NCI-H146 (cell line): ENCODE measurements around the gene ANO5.
A peak's percentile ranks its signal among the peaks of the same experiment; 100 is the strongest.

ENCODE experiments used
- DNase-seq: peaks from one replicate; lab custom pipeline; 2025; lab: John Stamatoyannopoulos, UW

The ANO5 gene, protein sequence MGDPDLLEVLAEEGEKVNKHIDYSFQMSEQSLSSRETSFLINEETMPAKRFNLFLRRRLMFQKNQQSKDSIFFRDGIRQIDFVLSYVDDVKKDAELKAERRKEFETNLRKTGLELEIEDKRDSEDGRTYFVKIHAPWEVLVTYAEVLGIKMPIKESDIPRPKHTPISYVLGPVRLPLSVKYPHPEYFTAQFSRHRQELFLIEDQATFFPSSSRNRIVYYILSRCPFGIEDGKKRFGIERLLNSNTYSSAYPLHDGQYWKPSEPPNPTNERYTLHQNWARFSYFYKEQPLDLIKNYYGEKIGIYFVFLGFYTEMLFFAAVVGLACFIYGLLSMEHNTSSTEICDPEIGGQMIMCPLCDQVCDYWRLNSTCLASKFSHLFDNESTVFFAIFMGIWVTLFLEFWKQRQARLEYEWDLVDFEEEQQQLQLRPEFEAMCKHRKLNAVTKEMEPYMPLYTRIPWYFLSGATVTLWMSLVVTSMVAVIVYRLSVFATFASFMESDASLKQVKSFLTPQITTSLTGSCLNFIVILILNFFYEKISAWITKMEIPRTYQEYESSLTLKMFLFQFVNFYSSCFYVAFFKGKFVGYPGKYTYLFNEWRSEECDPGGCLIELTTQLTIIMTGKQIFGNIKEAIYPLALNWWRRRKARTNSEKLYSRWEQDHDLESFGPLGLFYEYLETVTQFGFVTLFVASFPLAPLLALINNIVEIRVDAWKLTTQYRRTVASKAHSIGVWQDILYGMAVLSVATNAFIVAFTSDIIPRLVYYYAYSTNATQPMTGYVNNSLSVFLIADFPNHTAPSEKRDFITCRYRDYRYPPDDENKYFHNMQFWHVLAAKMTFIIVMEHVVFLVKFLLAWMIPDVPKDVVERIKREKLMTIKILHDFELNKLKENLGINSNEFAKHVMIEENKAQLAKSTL

DNA sequence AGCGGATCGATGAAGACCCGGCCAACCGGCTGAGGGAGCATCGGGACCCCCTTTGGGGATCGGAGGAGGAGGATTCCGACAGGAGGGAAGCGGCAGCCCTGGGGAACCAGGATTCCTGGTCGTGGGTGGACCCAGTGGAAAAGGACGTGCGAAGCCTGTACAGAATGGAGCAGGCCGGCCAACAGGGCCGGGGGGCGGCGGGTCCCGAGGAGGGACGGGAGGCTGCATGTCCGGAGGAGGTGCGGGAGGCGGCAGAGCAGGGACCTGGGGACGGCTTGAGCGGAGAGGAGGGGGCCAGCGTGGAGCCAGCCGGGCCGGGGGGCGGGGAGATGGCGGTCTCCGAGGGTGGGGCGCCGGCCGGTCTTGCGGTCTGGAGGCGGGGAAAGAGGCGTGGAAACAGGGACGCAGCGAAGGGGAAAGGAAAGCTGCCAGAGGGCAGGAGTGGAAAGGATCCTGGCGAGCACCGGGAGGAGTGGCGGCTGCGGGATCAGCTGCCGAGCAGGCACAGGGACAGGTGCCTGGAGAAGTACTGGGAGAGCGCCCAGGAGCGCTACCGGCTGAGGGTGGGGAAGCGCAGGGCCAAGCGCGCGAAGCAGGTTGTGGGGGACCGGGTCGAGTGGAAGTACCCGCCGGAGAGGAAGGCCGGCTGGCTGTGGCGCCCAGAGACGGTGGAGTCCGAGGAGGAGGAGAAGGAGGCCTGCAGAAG lies at the start of gene ANO5:
ANO5 (plus strand) TSS at position 444 of the 706 bp plus-strand sequence. CDS start 408 bp downstream, outside the sequence.
- peak; percentile 85 for DNase-seq

DNA sequence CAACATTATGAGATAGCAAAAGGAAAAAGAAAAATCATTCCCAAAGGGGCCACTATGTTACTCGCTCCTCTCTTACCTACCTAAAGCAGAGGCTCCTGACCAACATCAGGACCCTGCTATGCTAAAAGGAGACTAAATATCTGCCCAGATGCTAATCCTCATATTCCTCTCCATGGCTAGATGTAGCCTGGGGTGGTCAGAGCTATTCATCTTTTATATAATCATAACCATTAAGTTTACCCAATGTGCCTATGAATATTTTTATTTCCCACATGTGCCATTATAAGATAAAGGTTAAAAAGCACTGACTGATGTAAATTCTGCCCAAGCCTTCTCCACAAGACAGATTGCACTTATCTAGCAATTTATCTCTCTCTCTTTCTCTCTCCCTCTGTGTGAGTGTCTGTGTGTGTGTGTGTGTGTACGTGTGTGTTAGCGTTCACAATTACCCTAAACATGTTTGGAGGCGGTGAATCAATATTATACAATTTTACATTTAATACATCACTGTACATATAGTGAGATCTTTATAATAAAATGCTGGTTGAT lies 41.2 kb upstream of the ANO5 start:
- no peak for DNase-seq

DNA sequence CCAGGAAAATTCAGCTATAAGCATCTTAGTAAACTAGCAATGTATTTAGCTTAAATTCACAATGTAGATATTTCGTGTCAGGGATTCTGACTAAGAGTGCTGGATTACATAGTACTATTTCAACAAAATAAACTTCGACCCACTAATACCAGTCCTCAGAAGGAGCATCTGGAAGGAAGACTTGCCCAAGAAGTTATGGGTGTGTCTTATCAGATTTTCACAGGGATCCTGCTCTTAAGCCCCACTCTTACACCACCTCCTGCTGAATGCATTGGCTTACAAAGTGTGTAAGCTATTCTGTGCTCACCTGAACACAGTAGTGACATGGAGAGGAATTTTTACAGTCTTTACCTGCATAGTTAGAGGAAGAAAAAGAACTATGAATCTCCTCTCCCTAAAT lies 35.4 kb upstream of the ANO5 start:
- DNase-seq: no peak

DNA sequence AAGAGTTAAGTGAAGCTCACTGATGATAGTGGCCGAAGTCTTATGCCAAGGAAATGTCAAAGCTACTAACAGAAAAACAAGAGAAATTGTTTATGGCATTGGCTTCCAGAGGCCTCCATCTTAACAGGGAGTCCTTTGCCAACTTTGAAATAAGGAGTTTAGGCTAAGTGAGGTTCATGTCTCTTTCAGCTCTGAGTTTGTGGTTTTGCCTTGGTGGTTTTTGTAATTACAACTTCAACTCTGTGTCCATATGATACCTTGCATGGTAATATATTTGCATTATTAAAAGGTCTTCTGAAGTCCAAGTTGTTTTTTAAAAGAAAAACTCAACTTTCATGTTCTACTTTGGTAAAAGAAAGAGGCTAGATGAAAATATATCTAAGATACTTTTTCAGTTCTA lies 31.4 kb upstream of the ANO5 start:
- DNase-seq: no peak

DNA sequence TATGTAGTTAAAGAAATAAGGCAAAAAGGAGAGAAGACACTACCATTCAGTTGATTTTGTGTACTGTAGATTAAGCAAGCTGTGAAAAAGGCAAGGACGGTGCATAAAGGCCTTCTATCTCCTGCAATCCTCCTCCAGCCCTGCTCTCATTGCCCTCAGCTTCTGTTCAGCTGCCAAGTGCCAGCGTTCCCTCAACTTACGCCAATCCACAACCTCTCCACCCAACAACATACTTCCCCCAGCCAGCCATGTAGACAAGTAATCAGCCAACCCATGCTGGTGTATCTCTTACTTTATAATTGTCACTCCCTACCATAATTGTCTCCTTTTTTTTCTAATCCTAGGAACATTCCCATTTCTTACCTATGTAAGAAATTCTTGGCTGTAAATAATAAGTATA lies 30.1 kb upstream of the ANO5 start:
- no peak for DNase-seq

DNA sequence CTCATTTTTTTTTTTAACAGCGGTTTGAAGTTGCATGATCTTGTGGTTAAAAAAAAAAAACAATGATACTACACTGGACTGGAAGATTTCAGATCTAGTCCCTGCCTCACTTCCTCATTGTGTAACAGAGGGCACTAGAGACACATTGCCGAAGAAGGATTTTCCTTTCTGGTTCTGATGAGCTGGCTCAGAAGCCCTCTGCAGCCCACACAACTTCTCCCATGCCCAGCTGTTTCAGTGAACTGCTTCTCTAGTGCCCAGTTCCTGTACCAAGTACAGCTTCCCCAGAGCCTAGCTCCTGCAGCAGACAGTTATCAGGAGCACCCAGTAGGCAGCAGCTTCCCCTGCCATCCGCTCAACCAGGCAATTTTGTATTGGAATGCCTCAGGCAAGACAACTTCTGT lies 29.5 kb upstream of the ANO5 start:
- no peak for DNase-seq

DNA sequence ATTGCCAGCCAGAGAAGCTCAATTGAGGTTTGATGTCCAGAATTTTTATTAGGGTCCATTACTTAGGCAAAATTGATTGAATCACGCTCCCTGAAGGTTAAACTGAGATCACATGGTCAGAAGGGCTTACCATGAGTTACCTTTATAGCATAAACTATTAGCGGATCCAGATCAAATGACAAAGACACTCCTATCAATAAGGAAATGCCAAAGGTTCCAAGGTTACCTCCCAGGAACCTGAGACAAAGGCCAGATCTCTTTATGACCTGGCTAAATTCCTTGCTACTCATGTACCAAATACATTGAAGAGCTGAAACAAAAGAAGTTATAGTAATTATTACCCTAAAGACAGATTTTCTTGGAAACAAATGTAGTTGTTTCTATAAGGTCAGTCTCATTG lies 27.8 kb upstream of the ANO5 start:
- no peak for DNase-seq

DNA sequence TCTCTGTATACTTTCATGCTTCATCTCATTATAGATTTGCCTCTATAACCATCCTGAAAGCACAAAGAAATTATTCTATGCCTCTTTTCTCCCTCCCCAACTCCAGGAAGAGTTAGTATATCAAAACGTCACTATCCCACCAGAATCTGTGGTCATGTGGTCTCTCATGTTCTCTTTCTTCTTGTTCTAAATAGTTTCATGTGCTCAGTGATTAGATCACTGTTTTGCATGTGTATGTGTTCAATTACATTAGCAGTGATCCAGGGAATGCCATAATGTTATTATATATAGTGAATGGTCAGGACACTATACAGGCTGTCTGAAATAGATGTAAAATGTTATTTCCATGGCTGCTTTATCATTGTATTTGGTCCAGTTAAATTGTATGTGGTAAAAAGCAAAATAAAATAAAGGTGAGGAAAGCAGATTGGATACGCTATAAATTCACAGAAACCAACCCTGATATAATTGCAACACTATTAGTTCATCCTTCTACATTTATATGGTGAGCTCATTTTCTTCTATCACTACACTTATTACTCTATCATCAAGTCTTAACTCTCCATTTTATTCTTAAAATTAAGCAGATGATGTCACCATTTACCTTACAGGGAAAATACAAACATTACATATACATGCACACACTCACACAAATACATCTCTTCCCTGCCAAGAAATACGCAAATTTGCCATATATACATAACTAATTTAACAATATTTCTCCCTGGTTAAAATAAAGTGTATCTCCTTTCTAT lies 26.9 kb upstream of the ANO5 start:
- no peak for DNase-seq

DNA sequence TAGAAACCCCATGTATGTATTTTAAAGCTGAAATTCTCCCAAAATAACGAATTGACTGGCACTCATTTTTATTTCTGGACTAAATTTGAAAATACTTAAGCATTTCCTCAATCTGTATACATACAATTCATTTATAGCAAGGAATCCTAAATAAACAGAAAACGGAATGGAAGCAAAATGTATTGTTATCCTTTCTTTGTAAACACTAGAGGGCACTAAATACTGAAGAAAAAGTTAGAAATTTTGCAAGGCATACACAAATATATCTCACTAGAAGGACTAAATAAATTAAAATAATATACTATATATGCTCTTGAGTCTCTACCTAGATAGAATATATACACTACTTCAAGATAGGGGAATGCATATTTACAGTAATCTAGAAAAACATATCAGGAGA lies 23.1 kb upstream of the ANO5 start:
- DNase-seq: peak; percentile 16

DNA sequence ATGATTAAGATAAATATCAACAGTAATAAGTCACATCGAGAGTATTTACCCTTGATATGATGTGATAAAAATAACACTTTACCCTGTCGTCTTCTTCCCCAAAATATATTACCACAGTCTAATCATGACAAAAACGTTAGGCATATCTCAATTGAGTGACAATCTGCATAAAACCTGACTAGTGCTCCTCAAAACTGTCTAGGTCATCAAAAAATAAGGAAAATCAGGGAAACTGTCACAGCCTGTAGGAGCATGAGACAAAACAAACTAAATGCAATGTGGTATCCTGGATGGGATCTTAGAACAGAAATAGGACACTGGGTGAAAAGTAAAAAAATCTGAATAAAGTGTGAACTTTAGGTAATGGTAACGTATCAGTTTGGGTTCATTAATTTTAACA lies 19.4 kb upstream of the ANO5 start:
- no peak for DNase-seq

DNA sequence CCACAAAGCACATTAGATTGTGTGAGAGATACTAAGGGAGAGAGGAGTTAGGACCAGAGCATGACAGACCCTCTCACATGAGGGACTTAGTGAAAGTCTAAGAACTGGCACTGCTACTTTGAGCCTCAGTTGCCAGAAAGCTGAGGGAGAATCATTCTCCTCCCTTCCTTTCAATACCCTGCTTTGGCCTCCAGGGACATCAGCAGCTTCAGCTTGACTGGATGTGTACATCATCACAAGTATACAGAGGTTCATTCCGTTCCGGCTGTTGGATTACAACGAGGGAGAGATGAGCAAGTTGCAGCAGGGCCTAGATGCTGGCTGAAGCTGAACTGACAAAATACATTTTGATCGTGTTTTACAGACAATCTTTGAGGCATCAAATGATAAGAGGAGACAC lies 15.7 kb upstream of the ANO5 start:
- DNase-seq: no peak

DNA sequence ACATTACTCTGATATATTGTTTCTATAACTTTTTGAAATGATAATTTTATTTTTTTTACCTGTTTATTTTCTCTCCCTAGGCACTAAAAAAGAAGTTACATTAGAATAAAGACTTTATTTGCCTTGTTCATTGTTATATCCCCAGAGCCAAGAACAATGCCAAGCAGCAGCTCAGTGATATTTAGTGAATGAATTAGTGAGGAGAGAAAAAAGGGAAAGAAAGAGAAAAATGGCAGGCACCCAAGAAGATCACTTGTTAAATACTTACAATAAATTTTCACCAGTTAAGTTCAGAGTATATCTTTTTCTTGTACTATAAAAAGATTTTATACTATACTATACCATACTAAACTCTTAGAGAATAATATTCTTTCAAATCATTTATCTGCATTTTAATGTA lies 13.3 kb upstream of the ANO5 start:
- DNase-seq: no peak

DNA sequence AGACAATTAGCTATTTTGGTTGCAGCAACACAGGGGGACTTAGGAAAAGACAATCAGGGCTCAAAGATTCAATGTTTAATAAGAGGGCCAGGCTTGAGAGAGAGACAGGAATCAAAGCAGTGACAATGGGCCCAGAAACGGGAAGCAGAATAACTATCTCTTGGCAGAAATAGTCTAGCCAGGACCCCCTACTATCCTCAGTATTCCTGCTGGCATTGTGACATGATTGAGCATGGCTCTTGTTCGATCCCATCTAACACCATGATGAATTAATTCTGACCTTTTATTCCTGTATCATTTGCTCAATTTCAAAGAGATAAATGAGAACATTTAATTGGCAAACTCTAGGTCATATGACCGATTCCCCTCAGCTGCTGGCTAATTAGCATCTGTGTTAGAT lies 12.8 kb upstream of the ANO5 start:
- no peak for DNase-seq

DNA sequence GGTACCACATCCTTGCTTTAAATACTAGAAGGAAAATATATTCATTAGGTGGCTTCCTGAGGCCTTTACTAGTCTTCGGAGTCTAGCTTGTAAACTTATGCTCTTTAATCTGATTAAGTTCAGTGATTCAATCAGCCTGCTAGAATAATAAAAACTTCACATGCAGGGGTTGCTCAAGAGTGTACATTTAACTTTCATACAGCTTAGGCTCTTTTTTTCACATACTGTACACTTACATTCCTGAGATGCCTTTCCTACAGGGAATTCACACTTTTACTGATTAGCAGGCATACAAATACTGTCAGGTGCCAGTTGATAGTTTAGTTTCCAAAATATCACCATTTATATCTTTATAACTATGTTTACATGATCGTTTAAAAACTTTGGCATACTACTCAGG lies 3.2 kb upstream of the ANO5 start:
- DNase-seq: no peak

DNA sequence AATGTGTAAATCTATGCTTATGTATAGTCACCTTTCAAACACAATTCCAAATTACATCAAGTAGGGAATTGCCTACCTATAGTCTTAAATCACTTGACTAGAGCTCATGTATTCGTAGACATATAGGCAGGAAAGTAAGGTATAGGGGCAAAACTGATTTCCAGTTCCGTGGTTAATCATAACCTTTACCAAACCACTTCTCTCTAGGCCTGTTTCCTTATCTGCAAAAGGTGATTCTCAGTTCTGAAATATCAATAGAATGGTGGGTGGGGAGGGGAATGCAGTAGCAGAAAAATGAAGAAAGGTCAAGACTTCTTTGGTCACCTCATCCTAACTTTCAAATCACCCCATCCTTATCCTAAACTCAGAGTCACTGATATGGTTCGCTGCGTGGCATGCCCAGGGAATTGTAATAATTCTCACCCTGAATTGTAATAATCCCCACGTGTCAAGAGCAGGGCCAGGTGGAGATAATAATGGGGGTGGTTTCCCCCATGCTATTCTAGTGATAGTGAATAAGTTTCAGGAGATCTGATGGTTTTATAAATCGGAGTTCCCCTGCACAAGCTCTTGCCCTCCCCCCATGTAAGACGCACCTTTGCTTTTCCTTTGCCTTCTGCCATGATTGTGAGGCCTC lies 1.9 kb upstream of the ANO5 start:
- no peak for DNase-seq

DNA sequence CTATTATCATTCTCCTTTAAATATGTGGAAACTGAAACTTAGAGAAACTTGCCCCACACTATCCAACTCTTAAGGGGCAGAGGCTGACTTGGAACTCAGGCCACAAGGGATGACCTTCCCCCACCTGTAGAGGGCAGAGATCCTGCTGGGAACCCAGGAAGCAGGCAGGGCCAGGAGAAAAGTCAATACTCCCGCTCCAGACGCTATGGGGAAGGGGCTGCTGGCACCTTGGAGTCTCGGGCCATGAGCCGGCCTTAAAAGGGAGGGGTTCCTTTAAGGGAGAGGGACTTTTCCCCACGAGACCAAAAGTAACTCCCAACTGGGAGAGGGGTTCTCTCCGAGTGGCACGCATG lies 620 bp upstream of the ANO5 start:
- DNase-seq: peak; percentile 54

DNA sequence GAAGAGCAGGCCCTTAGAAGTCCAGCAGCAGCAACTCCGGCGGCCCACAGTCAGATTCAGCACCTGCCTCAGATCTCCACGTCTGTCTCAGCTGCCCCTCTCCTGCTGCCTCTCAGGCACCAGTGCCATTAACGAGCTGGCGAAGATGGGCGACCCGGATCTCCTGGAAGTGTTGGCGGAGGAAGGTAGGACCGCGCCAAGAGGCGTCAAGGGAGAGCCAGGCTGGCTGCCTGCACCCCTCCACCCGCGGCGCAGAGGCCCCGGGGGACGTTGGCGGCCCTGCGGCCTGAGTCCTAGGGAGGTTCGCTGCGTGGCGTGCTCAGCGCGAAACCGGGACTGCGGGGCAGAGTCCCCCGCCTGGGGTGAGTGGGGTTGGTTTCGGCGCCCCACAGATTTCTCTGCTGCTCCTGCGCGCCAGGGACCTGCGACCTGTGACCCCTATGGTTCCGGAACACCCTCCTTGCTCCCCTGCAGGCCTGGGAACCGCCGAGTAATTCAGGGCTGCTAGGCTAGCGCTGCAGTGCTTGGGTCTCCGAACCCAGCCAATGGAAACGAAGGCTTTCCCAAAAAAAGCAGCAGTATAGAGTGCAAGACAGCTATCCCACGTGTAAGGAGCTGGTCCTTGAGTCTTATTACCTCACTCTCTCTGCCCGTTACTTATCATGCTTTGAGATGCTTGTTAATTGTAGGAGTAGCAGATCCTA lies 615 bp downstream of the ANO5 start:
- peak; percentile 77 for DNase-seq

DNA sequence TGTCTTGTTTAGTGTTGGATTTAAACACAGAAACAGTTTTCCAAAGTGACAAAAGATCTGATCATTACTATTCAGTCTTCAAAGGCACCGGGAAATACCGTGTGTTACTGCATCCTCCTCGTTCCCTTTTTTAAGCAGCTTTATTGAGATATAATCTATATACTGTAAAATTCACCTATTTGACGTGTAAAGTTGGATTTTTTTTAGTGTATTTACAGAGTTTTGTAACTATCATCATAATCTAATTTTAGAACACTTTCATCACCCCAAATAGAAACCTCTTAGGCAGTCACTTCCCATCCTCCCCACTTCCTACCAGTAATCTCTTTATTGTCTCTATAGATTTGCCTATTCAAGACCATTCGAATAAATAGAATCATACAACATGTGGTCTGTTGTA lies 1.4 kb downstream of the ANO5 start:
- no peak for DNase-seq

DNA sequence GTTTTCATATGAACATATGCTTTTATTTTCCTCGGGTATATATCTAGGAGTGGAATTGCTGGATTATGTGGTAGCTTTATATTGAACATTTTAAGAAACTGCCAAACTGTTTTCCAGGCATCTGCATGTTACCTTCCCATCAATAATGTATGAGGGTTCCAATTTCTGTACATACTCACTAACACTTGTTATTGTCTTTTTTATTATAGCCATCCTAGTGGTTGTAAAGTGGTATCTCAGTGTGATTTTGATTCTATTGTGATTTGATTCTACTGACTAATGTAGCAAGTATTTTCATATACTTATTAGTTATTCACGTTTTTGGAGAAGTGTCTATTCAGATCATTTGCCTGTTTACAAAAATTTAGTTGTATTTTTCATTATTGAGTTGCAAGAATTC lies 2.0 kb downstream of the ANO5 start:
- DNase-seq: no peak
